ENCODE measurements around the gene PLEKHM3. TPM values are rescaled to one million over a fixed set of nuclear protein-coding genes. Genes with fewer than 3 reads are reported as not detected.
A peak's percentile ranks its signal among the peaks of the same experiment; 100 is the strongest.

Gene PLEKHM3
- total and polyA plus RNA-seq, 2 of the 13 experiments (the other 11 are each of a cell fraction or from before 2014, with no cell fraction given), result 4.5 to 4.7 TPM

DNA sequence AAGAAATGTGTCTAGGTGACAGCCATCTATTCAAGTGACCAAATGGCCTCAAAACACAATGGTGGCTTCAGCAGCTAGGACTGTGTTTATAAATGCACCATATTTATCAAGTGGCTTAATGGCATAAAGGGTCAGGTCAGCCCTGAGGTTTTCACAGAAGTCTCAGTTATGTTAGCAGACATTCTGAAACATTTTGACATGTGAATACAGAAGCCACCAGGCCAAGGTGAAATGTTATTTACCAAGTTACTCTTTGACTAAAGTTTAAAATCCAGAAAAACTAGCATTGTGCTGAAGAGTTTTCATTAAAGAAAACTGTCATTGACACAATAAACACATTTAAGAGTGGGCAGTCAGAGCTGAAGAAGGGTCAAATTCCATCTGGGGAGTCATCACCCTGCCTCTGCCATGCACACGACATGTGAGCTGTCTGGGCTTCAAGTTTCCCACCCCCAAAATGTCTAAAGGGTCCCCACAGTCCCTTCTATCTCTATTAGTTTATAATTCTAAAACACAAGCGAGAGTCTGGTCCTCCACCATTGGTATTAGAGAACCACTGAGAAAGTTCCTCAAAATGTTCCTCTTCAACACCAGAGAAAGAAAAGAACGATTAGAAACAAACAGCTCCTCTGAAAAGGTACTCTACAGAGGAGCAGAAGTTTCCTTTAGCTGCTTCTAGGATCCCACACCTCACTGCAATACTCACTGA lies 178.1 kb downstream of the PLEKHM3 start (continued):
- no peak; the same call in 1 of the 2 replicates for TF ChIP-seq ZNF33B (CRISPR knock-in tag; IDR thresholded peaks at IDR 0.05)
- peak; percentile 34; the same call in 1 of the 2 replicates for TF ChIP-seq ZNF615 (CRISPR knock-in tag; IDR thresholded peaks at IDR 0.05; ENCODE audit: borderline replicate concordance)
- no peak for TF ChIP-seq ZNF530 (CRISPR knock-in tag; IDR thresholded peaks at IDR 0.05; ENCODE audit: low read depth)
- TF ChIP-seq ZNF598 (CRISPR knock-in tag; IDR thresholded peaks at IDR 0.05; ENCODE audit: borderline replicate concordance), result no peak
- TF ChIP-seq MYNN (CRISPR knock-in tag; IDR thresholded peaks at IDR 0.05; ENCODE audit: low read depth), result no peak
- TF ChIP-seq KLF13 (CRISPR knock-in tag; IDR thresholded peaks at IDR 0.05), result no peak
- no peak for TF ChIP-seq ZC3H13 (CRISPR knock-in tag; IDR thresholded peaks at IDR 0.05)
- no peak for TF ChIP-seq PRPF4 (IDR thresholded peaks at IDR 0.05; ENCODE audit: low read depth, low read length, poor library complexity, severe bottlenecking)
- TF ChIP-seq ZNF639 (CRISPR knock-in tag; conservative IDR thresholded peaks at IDR 0.05), result 0 out of 2 replicates have a peak, but pooled peaks have one; percentile 5
- TF ChIP-seq ZNF792 (CRISPR knock-in tag; IDR thresholded peaks at IDR 0.05), result no peak
- no peak for TF ChIP-seq ZSCAN5A (CRISPR knock-in tag; IDR thresholded peaks at IDR 0.05; ENCODE audit: borderline replicate concordance)
- TF ChIP-seq, protein P1, sequence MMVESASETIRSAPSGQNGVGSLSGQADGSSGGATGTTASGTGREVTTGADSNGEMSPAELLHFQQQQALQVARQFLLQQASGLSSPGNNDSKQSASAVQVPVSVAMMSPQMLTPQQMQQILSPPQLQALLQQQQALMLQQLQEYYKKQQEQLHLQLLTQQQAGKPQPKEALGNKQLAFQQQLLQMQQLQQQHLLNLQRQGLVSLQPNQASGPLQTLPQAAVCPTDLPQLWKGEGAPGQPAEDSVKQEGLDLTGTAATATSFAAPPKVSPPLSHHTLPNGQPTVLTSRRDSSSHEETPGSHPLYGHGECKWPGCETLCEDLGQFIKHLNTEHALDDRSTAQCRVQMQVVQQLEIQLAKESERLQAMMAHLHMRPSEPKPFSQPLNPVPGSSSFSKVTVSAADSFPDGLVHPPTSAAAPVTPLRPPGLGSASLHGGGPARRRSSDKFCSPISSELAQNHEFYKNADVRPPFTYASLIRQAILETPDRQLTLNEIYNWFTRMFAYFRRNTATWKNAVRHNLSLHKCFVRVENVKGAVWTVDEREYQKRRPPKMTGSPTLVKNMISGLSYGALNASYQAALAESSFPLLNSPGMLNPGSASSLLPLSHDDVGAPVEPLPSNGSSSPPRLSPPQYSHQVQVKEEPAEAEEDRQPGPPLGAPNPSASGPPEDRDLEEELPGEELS (CRISPR knock-in tag; IDR thresholded peaks at IDR 0.05), result peak; percentile 97
- TF ChIP-seq, protein P2, sequence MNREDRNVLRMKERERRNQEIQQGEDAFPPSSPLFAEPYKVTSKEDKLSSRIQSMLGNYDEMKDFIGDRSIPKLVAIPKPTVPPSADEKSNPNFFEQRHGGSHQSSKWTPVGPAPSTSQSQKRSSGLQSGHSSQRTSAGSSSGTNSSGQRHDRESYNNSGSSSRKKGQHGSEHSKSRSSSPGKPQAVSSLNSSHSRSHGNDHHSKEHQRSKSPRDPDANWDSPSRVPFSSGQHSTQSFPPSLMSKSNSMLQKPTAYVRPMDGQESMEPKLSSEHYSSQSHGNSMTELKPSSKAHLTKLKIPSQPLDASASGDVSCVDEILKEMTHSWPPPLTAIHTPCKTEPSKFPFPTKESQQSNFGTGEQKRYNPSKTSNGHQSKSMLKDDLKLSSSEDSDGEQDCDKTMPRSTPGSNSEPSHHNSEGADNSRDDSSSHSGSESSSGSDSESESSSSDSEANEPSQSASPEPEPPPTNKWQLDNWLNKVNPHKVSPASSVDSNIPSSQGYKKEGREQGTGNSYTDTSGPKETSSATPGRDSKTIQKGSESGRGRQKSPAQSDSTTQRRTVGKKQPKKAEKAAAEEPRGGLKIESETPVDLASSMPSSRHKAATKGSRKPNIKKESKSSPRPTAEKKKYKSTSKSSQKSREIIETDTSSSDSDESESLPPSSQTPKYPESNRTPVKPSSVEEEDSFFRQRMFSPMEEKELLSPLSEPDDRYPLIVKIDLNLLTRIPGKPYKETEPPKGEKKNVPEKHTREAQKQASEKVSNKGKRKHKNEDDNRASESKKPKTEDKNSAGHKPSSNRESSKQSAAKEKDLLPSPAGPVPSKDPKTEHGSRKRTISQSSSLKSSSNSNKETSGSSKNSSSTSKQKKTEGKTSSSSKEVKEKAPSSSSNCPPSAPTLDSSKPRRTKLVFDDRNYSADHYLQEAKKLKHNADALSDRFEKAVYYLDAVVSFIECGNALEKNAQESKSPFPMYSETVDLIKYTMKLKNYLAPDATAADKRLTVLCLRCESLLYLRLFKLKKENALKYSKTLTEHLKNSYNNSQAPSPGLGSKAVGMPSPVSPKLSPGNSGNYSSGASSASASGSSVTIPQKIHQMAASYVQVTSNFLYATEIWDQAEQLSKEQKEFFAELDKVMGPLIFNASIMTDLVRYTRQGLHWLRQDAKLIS (CRISPR knock-in tag; IDR thresholded peaks at IDR 0.05), result no peak
- peak; percentile 62; the same call in 1 of the 2 replicates for TF ChIP-seq RFXAP (CRISPR knock-in tag; IDR thresholded peaks at IDR 0.05; ENCODE audit: borderline replicate concordance)
- no peak for TF ChIP-seq KAT2B (IDR thresholded peaks at IDR 0.05; ENCODE audit: borderline replicate concordance, low read depth, low read length)
- TF ChIP-seq TFAP4 (IDR thresholded peaks at IDR 0.05; ENCODE audit: borderline replicate concordance, low read depth), result peak; percentile 59; the same call in 1 of the 2 replicates
- peak; percentile 78; the same call in 1 of the 2 replicates for TF ChIP-seq BRF2 (CRISPR knock-in tag; IDR thresholded peaks at IDR 0.05)
- TF ChIP-seq ZNF619 (CRISPR knock-in tag; IDR thresholded peaks at IDR 0.05), result no peak

Data from HepG2 (cell line).